ENCODE results near the gene TNNI3K. TPM values are rescaled to one million over a fixed set of nuclear protein-coding genes. Genes with fewer than 3 reads are reported as not detected.
A peak's percentile ranks its signal among the peaks of the same experiment; 100 is the strongest.
"Not testable (repeated sequence)": the region's sequence is repeated elsewhere in the genome, so short reads cannot be mapped to it uniquely, and the experiment has no call there.

TNNI3K gene
- total RNA-seq, 1 donor from 2014 or later: 1.1 TPM

DNA sequence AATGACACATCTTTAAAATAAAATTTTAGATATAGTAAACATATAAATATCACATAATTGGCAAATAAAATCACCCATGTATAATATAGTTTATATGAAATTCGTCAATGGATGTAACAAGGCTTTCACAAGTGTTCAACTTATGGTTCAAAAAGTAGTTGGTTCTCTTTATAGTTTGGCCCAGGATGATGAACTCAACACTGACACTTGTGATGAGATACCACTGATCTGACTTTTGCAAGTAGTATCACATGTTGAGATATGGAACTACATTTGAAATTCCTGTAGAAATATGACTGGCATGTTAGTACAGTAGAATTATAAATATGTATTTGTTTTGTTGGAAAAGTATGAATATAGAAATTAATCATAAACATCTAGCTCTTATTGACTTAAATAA is 1.8 kb downstream of the TNNI3K start:
- no peak overlapping the region for H3K27ac ChIP-seq
- intact Hi-C loops (cut with DNase I): no loop called here
- no peaks in the 10 kb centered on the region for H3K36me3 ChIP-seq
- no peak for ATAC-seq
- no peak for DNase-seq
- H3K27me3 ChIP-seq (ENCODE audit: low read depth): no peaks in the 10 kb centered on the region
- no peak for TF ChIP-seq CTCF (IDR thresholded peaks at IDR 0.05)
- no peaks in the 10 kb centered on the region for H3K4me1 ChIP-seq
- H3K4me3 ChIP-seq: no peak overlapping the region
- no peaks in the 10 kb centered on the region for H3K9me3 ChIP-seq

- H3K4me1 ChIP-seq: no peaks in the 10 kb centered on the region
- ATAC-seq (no peak), DNase-seq (no peak)
- intact Hi-C loops (cut with DNase I): no loop called here
- H3K9me3 ChIP-seq: no peaks in the 10 kb centered on the region
- no peak overlapping the region for H3K27ac ChIP-seq
- H3K36me3 ChIP-seq: no peaks in the 10 kb centered on the region
- H3K27me3 ChIP-seq (ENCODE audit: low read depth): no peaks in the 10 kb centered on the region
- H3K4me3 ChIP-seq: no peak overlapping the region
- no peak for TF ChIP-seq CTCF (IDR thresholded peaks at IDR 0.05)
These were observed 2.6 kb downstream of the TNNI3K start for GRCh38 chr1:74237787-74238186.

- intact Hi-C loops (cut with DNase I): no loop called here
- no peaks in the 10 kb centered on the region for H3K4me1 ChIP-seq
- TF ChIP-seq CTCF (IDR thresholded peaks at IDR 0.05): no peak
- H3K27ac ChIP-seq: no peak overlapping the region
- no peak for ATAC-seq
- no peak overlapping the region for H3K4me3 ChIP-seq
- H3K9me3 ChIP-seq: no peaks in the 10 kb centered on the region
- H3K36me3 ChIP-seq: no peaks in the 10 kb centered on the region
- H3K27me3 ChIP-seq (ENCODE audit: low read depth): no peaks in the 10 kb centered on the region
- no peak for DNase-seq
These were observed 10.1 kb downstream of the TNNI3K start for GRCh38 chr1:74245168-74245772.

DNA sequence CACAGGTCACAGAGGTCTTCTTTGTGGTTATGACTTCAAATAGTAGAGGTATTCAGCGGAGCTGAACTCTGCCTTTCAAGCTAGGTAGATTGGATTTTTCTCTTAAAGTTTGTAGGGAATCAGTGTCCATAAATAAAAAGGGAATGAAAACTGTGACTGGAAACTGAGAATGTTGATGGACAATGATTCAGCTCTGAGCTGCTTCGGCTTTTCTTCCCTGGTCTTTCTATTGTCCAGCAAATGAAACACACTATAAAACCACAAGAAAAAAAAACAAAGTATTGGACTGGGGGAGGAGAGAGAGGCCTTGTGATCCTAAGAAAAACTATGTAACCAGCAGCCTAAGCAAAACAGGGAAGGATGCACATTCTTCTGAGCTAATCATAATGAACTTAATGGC is 11.1 kb downstream of the TNNI3K start:
- intact Hi-C loops (cut with DNase I): no loop called here
- no peak for DNase-seq
- Histone ChIP-seq H3K27me3 (ENCODE audit: low read depth) (no peaks in the 10 kb centered on the region), H3K4me3 (no peak overlapping the region), H3K36me3 (no peaks in the 10 kb centered on the region), H3K9me3 (no peaks in the 10 kb centered on the region), H3K27ac (no peak overlapping the region), H3K4me1 (no peaks in the 10 kb centered on the region)
- no peak for ATAC-seq
- no peak for TF ChIP-seq CTCF (IDR thresholded peaks at IDR 0.05)

GRCh38 chr1:74247881-74248528 is 12.8 kb downstream of the TNNI3K start:
- H3K27ac ChIP-seq: no peak overlapping the region
- DNase-seq (peak; percentile 25), ATAC-seq (no peak)
- no peaks in the 10 kb centered on the region for H3K4me1 ChIP-seq
- H3K4me3 ChIP-seq: no peak overlapping the region
- no peaks in the 10 kb centered on the region for H3K27me3 ChIP-seq (ENCODE audit: low read depth)
- no peaks in the 10 kb centered on the region for H3K9me3 ChIP-seq
- intact Hi-C loops (cut with DNase I): no loop called here
- no peaks in the 10 kb centered on the region for H3K36me3 ChIP-seq
- TF ChIP-seq CTCF (IDR thresholded peaks at IDR 0.05): no peak

GRCh38 chr1:74253243-74253824 is 18.1 kb downstream of the TNNI3K start:
- H3K9me3 ChIP-seq; H3K27ac ChIP-seq; ATAC-seq; H3K4me1 ChIP-seq; H3K4me3 ChIP-seq; DNase-seq; intact Hi-C loops (cut with DNase I); H3K27me3 ChIP-seq (ENCODE audit: low read depth); H3K36me3 ChIP-seq: not testable (repeated sequence)
